Measurements from ENCODE around the gene TNIK. TPM values are rescaled to one million over a fixed set of nuclear protein-coding genes. Genes with fewer than 3 reads are reported as not detected.

Gene TNIK
- polyA plus RNA-seq, 1 of the 3 experiments (the other 2 are of a cell fraction) = 19.4 TPM

- no peak for DNase-seq
- no peak for TF ChIP-seq ELF1 (IDR thresholded peaks at IDR 0.05)
- TF ChIP-seq NFIC (IDR thresholded peaks at IDR 0.05; ENCODE audit: borderline replicate concordance) = no peak
- no peak for TF ChIP-seq EZH2phosphoT487 (IDR thresholded peaks at IDR 0.05; ENCODE audit: borderline replicate concordance, low read depth)
- TF ChIP-seq RFX5 (IDR thresholded peaks at IDR 0.05; ENCODE audit: low read length) = no peak
- no peak for TF ChIP-seq SMC3 (IDR thresholded peaks at IDR 0.05; ENCODE audit: low read depth, low read length)
- no peak for TF ChIP-seq REST (IDR thresholded peaks at IDR 0.05; ENCODE audit: low read depth, low read length)
- no peak for TF ChIP-seq USF2 (IDR thresholded peaks at IDR 0.05; ENCODE audit: borderline replicate concordance, low read depth, low read length)
- TF ChIP-seq TCF12 (IDR thresholded peaks at IDR 0.05) = no peak
- no peak for TF ChIP-seq RCOR1 (IDR thresholded peaks at IDR 0.05; ENCODE audit: low read length)
- no peak for TF ChIP-seq CHD2 (IDR thresholded peaks at IDR 0.05; ENCODE audit: low read length, partially characterized antibody)
- no peak for TF ChIP-seq MAX (IDR thresholded peaks at IDR 0.05; ENCODE audit: low read depth)
- no peak for TF ChIP-seq RXRA (IDR thresholded peaks at IDR 0.05; ENCODE audit: borderline replicate concordance, low read depth)
- TF ChIP-seq GATA2 (CRISPR knock-in tag; IDR thresholded peaks at IDR 0.05) = no peak
- no peak for TF ChIP-seq IRF3 (IDR thresholded peaks at IDR 0.05; ENCODE audit: low read depth, low read length)
- no peak for TF ChIP-seq NRF1 (IDR thresholded peaks at IDR 0.05; ENCODE audit: low read depth, low read length)
- TF ChIP-seq CTCF (IDR thresholded peaks at IDR 0.05) = no peak
- no peak for TF ChIP-seq USF1 (IDR thresholded peaks at IDR 0.05; ENCODE audit: borderline replicate concordance, low read depth)
- TF ChIP-seq TEAD4 (IDR thresholded peaks at IDR 0.05; ENCODE audit: borderline replicate concordance, insufficient read depth) = no peak
- peaks cover 0 to 6% of the 10 kb centered on the region in 2 experiments; a peak in 2 of 4 replicates for H3K4me1 ChIP-seq (ENCODE audit: control insufficient read depth in 1 of 2, insufficient read depth in 2 of 2, low read depth in 1 of 2, low read length in 1 of 2)
- no peaks in the 10 kb centered on the region for H4K20me1 ChIP-seq (ENCODE audit: insufficient read depth)
- H3K79me2 ChIP-seq (ENCODE audit: insufficient read depth) = peaks cover 87% of the 10 kb centered on the region
- H3K9me3 ChIP-seq = no peaks in the 10 kb centered on the region
- POLR2A ChIA-PET = no interaction called here
- no peak overlapping the region for H3K4me3 ChIP-seq (ENCODE audit: low read depth in 2 of 2, low read length in 1 of 2)
- peaks cover 0 to 10% of the 10 kb centered on the region in 2 experiments for H3K36me3 ChIP-seq (replicated peaks in 1 of 2; ENCODE audit: control insufficient read depth in 1 of 2, insufficient read depth in 2 of 2, low read length in 1 of 2)
- H3K9me2 ChIP-seq = no peaks in the 10 kb centered on the region
- 90% methylated on average over 2 of the region's 2 CpGs for WGBS (ENCODE audit: low lambda C conversion rate)
- no peak overlapping the region for H2AFZ ChIP-seq (ENCODE audit: low read depth)
- H3K9ac ChIP-seq = no peak overlapping the region
- H3K4me2 ChIP-seq = no peak overlapping the region
- H3F3A ChIP-seq (replicated peaks; ENCODE audit: insufficient read depth) = peaks cover 10% of the 10 kb centered on the region
- no peaks in the 10 kb centered on the region for H3K27me3 ChIP-seq (ENCODE audit: insufficient read depth)
- no peak overlapping the region for H3K27ac ChIP-seq (ENCODE audit: low read depth in 2 of 2, low read length in 1 of 2)
- CTCF ChIA-PET = no interaction called here
Measured at GRCh38 chr3:171442184-171442583, 18.0 kb downstream of the TNIK start.
